HG03457 (cell line): ENCODE data around the gene KCTD20.

Source experiments
- ATAC-seq: cut with Tn5 transposase; IDR thresholded peaks from one replicate; pipeline ENCODE4 v1.9.1; 2021; ENCODE audit warnings: moderate number of reproducible peaks; ENCODE audit not compliant: unreplicated experiment

KCTD20 gene

GRCh38 chr6:36492092-36492491 is 49.3 kb downstream of the KCTD20 start:
- no peak for ATAC-seq

DNA sequence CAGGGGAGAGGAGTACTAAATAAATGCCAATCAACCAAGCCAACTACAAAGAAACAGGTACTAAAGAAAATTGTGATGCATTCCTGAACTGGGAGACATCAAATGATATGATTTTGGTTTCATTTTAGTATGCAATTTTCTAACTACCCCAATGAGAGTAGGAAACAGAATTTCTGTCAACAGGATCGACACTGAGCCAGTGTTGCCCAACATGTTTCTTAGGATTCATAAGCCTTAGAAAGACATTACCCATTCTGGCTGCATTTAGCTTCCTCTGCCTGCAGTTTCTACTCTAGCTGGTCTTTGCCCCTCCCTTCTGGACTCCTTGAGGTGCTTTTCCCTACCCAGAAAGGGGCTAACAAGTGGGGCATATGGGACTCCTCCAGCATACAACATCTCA is 49.8 kb downstream of the KCTD20 start:
- ATAC-seq: no peak

DNA sequence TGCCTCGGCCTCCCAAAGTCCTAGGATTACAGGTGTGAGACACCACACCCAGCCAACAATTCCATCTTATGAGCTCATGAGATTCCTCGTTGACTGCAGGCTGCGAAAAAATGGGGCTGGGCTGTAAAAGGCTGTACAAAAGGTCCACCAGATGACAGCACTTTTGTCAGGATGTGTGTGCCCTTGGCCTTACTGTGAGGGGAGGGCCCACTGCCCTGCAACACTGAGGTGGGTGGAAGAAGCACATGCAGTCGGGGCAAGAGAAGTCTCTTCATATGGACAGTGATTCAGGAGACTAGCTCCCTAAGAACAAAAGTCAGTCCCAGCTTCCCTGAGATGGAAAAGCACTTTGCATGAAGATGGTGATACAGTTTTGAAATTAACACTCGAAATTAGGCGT is 50.5 kb downstream of the KCTD20 start:
- ATAC-seq: no peak

DNA sequence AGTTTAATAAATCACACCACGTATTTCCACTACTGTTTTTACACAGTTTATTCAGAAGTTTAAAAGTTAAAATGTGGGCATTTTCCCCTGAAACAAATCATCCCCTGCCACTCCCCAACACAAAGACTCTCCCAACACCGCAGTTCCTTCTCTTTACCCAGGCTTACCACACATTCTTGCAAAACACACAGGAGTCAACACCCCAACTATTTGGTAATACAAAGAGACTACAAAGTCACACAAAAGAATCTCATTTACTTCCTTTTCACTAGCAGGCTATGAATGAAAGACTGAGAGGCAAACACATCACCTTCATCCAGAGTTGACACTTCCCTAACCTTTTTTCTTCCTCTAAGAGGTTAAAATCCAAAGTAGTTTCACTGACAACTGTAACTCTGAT is 51.1 kb downstream of the KCTD20 start:
- no peak for ATAC-seq

DNA sequence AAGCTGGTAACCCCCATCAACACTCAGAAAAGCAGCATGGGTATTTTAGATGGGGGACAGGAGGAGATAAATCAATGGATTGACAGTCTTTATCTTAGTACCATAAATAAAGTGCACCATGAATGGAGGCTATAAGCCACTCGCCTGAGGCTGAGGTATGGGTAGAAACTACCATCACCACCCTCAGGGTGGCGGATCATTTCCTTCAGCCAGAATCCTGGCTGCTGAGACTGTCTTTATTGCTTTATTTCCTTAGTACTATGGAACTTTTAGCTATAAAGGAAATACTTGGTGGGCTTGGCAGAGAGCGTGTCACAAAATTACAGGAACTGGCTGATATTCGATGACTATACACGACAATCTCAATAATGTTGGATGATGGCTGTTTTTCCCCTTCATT is 52.3 kb downstream of the KCTD20 start:
- ATAC-seq: no peak

- no peak for ATAC-seq
Observed at GRCh38 chr6:36499918-36500317, 57.1 kb downstream of the KCTD20 start.

DNA sequence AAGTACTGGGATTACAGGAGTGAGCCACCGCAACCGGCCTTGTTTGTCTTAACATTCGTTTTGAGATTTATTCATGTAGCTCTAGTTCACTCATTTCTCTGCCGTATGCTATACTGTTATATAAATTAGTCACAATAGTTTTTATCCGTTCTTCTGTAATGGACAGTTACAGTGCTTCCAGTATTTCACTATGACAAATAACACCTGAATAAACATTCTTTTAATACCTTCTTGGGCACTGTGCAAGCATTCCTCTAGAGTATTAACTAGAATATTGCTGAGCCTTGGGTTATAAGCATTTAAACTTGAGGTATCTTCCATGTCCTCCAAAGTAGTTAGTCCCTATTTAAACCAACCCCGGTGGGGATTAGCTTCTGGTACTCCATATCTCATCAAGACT is 58.9 kb downstream of the KCTD20 start:
- no peak for ATAC-seq

DNA sequence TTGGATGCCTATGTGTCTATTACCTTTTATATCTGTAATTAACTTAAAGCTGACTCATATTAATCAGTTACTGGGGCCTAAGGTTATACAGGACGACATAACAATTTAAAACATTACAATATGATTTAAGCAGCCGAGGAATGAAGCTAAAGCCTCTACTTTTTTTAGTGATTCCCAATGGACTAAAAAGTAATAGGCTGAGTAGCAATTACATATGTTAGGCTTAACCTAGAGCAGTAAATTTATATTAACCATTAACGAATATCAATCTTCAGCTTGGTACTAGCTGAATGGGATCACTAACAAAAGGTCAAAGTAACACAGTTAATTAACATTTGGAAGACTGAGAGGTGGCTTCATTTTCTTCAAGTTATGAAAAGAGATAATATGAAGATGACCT is 61.4 kb downstream of the KCTD20 start:
- no peak for ATAC-seq

- ATAC-seq: no peak
Observed at GRCh38 chr6:36504982-36505381, 62.2 kb downstream of the KCTD20 start.

DNA sequence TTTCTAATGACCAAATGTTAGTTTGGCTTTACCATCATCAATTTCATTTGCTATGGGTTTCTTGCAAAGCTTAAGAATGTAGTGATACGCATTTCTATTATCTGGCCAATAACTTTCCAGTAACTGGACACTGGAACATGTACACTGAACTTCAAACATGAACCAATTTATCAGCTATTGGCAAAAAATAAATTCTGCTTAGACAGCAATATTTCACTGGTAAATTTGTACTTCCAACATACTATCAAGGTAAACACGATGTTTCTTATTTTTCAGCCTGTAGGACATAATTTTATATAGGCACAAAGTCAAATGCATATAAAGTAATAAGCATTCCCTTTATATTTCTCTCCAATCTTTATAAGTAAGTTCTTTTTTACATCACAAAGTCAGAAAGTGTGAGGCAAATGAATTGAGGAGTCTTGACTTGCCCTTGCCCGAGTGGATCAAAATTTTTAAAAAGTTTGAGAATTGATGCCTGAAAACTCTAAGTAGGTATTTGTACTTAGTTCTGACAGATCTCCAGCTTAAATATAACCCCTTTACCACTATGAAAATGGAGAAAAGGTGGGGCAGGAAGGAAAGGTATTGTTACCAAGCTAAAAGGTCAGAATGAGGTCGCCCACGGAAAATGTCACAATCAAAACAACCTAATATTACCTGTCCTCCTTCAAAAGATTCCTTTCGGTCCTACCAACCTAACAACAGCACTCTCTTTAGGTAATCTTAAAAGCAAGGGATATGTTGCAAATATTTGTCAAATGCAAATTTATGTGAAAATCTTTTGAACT is 63.1 kb downstream of the KCTD20 start:
- ATAC-seq: no peak

GRCh38 chr6:36506611-36507010 is 63.8 kb downstream of the KCTD20 start:
- no peak for ATAC-seq

DNA sequence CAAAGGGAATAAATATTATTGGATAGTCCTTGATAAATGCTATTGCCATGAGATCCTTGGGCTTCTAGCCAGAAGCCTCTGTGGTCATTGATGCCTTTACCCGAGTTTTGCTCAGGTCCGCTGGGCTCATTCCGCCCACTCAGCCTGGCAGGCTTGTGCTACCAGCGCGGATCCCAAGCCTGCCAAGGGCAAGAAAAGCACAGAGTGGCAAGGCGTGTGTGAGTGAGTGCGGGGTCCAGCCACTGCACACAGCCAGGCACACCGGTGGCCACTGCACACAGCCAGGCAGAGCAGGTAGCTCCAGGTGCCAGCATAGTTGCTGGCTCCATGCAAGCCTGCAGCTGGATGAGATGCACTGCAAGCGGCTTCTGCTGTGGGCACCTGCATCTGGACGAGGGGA is 65.7 kb downstream of the KCTD20 start:
- ATAC-seq: no peak

GRCh38 chr6:36510365-36510764 is 67.6 kb downstream of the KCTD20 start:
- ATAC-seq: no peak

GRCh38 chr6:36514554-36515456 is 72.0 kb downstream of the KCTD20 start:
- ATAC-seq: no peak

DNA sequence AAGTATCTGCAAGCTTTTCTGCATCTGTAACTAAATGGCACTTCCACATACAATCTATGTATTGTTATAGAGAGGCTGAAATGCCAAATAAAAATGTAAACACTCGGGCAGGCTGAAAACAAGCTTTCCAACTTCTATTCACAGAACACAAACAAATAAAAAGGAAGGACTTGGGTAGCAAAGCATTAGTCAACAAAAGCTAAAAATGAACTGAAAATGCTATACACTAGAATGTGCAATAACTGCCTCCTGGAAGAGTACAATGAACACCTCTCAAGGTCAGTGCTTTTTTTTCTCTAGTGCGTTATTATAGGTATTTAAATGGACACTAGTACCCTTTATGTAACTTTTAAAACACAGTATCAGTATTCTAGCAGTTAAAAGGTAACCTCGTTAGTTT is 73.0 kb downstream of the KCTD20 start:
- no peak for ATAC-seq

- no peak for ATAC-seq
Observed at GRCh38 chr6:36516559-36516958, 73.8 kb downstream of the KCTD20 start.

- ATAC-seq: no peak
Observed at GRCh38 chr6:36516988-36517387, 74.2 kb downstream of the KCTD20 start.

DNA sequence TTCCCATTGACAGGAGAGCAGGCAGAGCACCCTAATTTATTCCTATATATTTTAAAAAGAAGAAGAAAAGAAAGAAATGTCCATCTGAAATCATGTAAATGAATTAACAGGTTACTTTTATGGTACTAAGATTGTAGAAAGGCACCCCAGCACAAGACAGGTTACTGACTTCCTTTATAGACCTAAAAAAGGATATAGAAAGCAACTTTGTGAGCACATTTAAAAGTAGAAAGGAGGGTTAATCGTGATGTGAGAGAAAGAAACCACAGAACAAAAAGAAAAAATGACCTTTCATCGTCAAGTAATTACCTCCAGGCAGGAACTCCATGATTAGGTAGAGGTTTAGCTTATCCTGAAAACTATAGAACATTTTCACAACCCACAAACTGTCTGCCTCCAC is 74.6 kb downstream of the KCTD20 start:
- no peak for ATAC-seq

- no peak for ATAC-seq
Observed at GRCh38 chr6:36519352-36519751, 76.6 kb downstream of the KCTD20 start.

GRCh38 chr6:36523451-36523850 is 80.7 kb downstream of the KCTD20 start:
- no peak for ATAC-seq

GRCh38 chr6:36523936-36524499 is 81.2 kb downstream of the KCTD20 start:
- no peak for ATAC-seq

- no peak for ATAC-seq
Observed at GRCh38 chr6:36524871-36525270, 82.1 kb downstream of the KCTD20 start.
